ENCODE data around the gene CDK13.

DNA sequence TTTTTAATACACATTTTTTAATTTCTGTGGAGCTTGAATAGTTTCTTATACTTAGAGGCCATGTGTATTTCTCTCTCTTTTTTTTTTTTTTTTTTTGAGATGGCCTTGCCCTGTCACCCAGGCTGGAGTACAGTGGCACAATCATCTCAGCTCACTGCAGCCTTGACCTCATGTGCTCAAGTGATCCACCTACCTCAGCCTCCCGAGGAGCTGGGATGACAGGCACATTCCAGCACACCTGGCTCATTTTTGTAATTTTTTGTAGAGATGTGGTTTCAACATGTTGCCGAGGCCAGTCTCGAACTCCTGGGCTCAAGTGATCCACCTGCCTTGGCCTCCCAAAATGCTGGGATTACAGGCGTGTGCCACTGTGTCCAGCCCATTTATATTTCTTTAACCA, 64.3 kb downstream of the CDK13 start:
- TF ChIP-seq CTCF (tag by site-specific recombination; IDR thresholded peaks at IDR 0.05) (no peak), KLF9 (tag by site-specific recombination; IDR thresholded peaks at IDR 0.05; ENCODE audit: low read depth) (no peak), ZNF354C (tag by site-specific recombination; IDR thresholded peaks at IDR 0.05; ENCODE audit: borderline replicate concordance, low read depth) (no peak), ZNF19 (tag by site-specific recombination; IDR thresholded peaks at IDR 0.05; ENCODE audit: low read depth) (no peak)
